T-helper 2 cell treated with Interferon-gamma antibody and Interleukin-4, amounts not matched to agents 100 ng/mL and 5 ng/mL, for 36 hours (primary cell): ENCODE results near the gene EDNRA. TPM values are rescaled to one million over a fixed set of nuclear protein-coding genes. Genes with fewer than 3 reads are reported as not detected.

Experiments used
- intact Hi-C: fragments of 100-400 bp; cut with micrococcal nuclease; formaldehyde crosslinking; loops from one replicate; pipeline ENCODE4 v1.15.1; 2023
- total RNA-seq: library from RNA; stranded (reverse); gene quantifications from 2 replicates; pipeline ENCODE4 v1.2.3, GENCODE V29; 2022

Gene EDNRA
- total RNA-seq, 1 donor from 2014 or later = not detected

DNA sequence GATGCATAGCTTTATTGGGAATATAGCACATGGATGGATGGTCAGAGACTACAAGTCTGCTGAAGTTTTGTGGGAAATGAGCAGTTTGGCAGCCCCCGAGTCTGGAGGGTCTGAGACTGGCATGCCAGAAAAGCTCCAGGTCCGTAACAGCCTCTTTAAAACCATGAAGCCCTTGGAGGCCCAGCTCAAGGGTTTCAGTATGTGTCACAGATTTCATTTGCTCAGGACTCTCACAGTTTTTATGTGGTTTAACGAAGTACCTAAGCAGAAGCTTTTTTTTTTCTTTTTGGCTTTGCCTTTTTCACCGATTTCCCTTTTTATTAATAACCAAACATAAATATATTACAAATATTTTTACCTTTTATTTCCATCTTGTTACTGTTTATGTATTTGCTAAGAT is 105.7 kb downstream of the EDNRA start:
- intact Hi-C loops = no loop called here

GRCh38 chr4:147587041-147587440 is 106.1 kb downstream of the EDNRA start:
- intact Hi-C loops = no loop called here

DNA sequence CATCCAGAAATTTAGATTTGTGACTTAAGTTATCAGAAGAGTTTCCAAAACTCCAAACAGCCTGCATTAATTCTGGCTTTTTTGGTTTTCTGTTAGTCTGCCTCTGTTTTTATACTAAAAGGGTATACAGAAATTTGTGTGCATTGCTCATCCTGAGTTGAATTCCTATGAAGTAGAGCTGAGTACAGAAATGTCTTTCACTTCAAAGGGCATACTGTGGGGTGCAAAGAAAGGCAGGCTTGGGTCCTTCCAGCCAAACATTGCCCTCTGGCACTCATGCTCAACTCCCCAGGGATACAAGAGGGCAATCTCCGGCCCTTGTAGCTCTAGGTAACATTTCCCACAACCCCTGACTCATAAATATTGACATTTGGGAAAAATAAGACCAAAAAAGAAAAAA is 108.7 kb downstream of the EDNRA start:
- intact Hi-C loops = no loop called here

DNA sequence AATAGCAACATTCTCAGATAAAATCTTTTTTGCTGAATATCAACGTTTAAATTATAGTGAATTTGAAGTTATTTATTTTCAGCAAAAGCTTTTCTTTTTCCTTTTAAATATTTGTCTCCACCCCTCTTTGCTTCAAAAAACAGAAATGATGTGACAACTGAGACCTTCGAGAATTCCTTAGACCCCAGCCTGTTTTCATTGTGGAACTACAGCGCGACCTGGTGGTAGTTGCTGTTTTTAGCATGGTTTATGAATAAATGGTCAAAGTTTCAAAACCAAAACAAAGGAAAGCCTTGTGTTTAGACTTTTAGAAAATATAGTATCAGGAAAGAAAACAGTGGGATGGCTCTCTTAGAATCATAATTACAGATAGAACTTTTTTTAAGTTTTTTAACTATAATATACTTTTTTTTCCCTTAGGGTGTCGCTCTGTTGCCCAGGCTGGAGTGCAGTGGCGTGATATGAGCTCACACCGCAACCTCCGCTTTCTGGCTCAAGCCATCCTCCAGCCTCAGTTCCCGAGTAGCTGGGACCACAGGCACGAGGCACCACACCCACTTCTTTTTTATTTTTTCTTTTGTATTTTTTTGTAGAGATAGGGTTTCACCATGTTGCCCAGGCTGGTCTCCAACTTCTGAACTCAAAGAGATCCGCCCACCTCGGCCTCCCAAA is 109.5 kb downstream of the EDNRA start:
- intact Hi-C loops = loop anchor here (1.0 to 5.0 kb wide), 4 partner anchors 71 to 1253 kb away; no protein-coding TSS in a partner anchor

- intact Hi-C loops = loop anchor here (5.0 kb wide), 1 partner anchor 1254 kb away; no protein-coding TSS in a partner anchor
Measured at GRCh38 chr4:147591106-147591505, 110.2 kb downstream of the EDNRA start.

GRCh38 chr4:147594107-147594506 is 113.2 kb downstream of the EDNRA start:
- intact Hi-C loops = loop anchor here (5.0 kb wide), 1 partner anchor 1257 kb away; no protein-coding TSS in a partner anchor

Other genes with a start within 250 kb of the EDNRA start
- gene TMEM184C, start 136.3 kb downstream of the EDNRA start, total RNA-seq = 19.1 and 21.4 TPM in 2 replicates
- gene PRMT9, start 203.1 kb downstream of the EDNRA start, total RNA-seq = 9.2 and 9.5 TPM in 2 replicates